Raji (cell line): ENCODE measurements around the gene YPEL2.

Source experiments
- POLR2A ChIP-seq: IDR thresholded peaks from 2 replicates; pipeline ENCODE4 v1.6.1; 2011; ENCODE audit warnings: low read depth, low read length, control low read depth; ENCODE audit not compliant: insufficient read depth

YPEL2 gene

GRCh38 chr17:59441464-59442096 lies 110.1 kb downstream of the YPEL2 start:
- no peak for TF ChIP-seq POLR2A

GRCh38 chr17:59443106-59443505 lies 111.7 kb downstream of the YPEL2 start:
- no peak for TF ChIP-seq POLR2A
